Left lobe of liver (tissue), 2 donors: ENCODE results near the gene SERPINA5. TPM values are rescaled to one million over a fixed set of nuclear protein-coding genes. Genes with fewer than 3 reads are reported as not detected.

ENCODE experiments used
- ATAC-seq: fragments of 200-7000 bp; cut with Tn5 transposase; one replicate; pipeline ENCODE4 v1.9.1; 2020; ENCODE audit warnings: mild to moderate bottlenecking, moderate library complexity
- DNase-seq: peaks from one replicate; pipeline ENCODE4 v3.0.0-alpha.2; 2020; ENCODE audit warnings: low spot score
- total RNA-seq: library from RNA; stranded (reverse); gene quantifications from one replicate; pipeline ENCODE4 v1.2.1, GENCODE V29; 2021
- donor health status: DM: no; HTN: no; CAD: no; lungs with moderate emphysema.
- donor health status: DM: no; HTN: yes; CAD: no.

SERPINA5 gene
- total RNA-seq, 1 donor from 2014 or later, result 216 TPM

DNA sequence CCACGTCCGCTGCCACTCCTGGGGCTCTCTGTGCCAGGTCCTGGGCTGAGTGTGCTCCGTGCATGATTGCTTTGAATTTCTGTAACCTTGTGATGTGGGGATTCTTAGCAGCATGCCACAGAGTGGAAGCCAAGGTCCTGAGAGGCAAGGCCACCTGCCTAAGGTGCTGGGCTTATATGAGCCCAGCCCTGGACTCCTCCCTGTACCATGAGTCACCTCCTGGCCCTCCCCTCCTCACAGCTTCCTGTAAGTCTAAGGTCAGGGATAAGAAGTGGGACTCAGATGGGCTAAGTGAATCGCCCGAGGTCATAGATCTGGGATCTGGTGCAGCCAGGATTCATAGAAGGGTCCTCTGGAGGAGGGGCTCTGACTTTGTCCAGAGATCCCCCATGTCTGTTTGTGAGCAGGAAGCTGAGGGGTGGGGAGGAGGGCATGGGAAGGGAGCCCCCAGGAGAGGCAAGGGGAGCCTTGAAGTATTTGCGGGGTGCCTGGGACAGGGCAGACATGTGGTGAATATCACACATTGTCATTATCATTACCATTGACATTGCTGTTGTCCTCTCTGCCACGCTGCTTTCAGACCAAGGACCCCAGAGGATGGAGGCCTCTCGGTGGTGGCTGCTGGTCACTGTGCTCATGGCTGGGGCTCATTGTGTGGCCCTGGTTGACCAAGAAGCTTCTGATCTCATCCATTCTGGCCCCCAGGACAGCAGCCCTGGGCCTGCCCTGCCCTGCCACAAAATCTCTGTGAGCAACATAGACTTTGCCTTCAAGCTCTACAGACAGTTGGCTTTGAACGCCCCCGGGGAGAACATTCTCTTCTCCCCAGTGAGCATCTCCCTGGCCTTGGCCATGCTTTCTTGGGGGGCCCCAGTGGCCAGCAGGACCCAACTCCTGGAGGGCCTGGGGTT is 59.8 kb downstream of the SERPINA5 start:
- DNase-seq, result no peak
- no peak for ATAC-seq

DNA sequence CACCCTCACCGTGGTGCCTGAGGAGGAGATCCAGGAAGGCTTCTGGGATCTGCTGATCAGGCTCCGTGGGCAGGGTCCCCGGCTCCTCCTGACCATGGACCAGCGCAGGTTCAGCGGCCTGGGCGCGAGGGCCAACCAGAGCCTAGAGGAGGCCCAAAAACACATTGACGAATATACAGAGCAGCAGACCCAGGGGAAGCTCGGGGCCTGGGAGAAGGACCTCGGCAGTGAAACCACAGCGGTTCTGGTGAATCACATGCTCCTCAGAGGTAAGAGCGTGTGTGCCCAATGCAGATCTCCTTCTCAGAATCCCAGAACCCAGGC is 60.4 kb downstream of the SERPINA5 start:
- no peak for ATAC-seq

More for the DNA sequence above, 60.4 kb downstream of the SERPINA5 start:
- no peak for DNase-seq

Other genes starting within 250 kb of the SERPINA5 start
- not detected for gene SERPINA2, start 214.7 kb upstream of the SERPINA5 start, total RNA-seq
- gene SERPINA1, start 192.8 kb upstream of the SERPINA5 start, total RNA-seq, result 17,840 TPM
- 127 TPM for gene SERPINA11, start 128.6 kb upstream of the SERPINA5 start, total RNA-seq
- not detected for gene SERPINA9, start 105.2 kb upstream of the SERPINA5 start, total RNA-seq
- 0.35 TPM for gene SERPINA12, start 72.0 kb upstream of the SERPINA5 start, total RNA-seq
- 186 TPM for gene SERPINA4, start 20.0 kb upstream of the SERPINA5 start, total RNA-seq
- gene SERPINA3, start 31.0 kb downstream of the SERPINA5 start, total RNA-seq, result 7,311 TPM
- not detected for gene GSC, start 188.7 kb downstream of the SERPINA5 start, total RNA-seq